Fibroblast of mammary gland (primary cell): Measurements from ENCODE around the gene SRSF10.
"Not testable (repeated sequence)": the region's sequence is repeated elsewhere in the genome, so short reads cannot be mapped to it uniquely, and the experiment has no call there.

Experiments used
- DNase-seq: peaks from one replicate; pipeline ENCODE4 v3.0.0-alpha.2; 2010; ENCODE audit warnings: low read depth
- H3K4me3 ChIP-seq: 2 replicates; pipeline ENCODE4 v1.5.1; 2011; ENCODE audit warnings: low read depth, mild to moderate bottlenecking, low read length, moderate library complexity; ENCODE audit not compliant: control insufficient read depth
- TF ChIP-seq, protein P1 (sequence below): conservative IDR thresholded peaks from 2 replicates; pipeline ENCODE4 v1.5.1; 2011; ENCODE audit warnings: low read depth, low read length, inconsistent platforms; ENCODE audit not compliant: control insufficient read depth, insufficient read depth

The SRSF10 gene

DNA sequence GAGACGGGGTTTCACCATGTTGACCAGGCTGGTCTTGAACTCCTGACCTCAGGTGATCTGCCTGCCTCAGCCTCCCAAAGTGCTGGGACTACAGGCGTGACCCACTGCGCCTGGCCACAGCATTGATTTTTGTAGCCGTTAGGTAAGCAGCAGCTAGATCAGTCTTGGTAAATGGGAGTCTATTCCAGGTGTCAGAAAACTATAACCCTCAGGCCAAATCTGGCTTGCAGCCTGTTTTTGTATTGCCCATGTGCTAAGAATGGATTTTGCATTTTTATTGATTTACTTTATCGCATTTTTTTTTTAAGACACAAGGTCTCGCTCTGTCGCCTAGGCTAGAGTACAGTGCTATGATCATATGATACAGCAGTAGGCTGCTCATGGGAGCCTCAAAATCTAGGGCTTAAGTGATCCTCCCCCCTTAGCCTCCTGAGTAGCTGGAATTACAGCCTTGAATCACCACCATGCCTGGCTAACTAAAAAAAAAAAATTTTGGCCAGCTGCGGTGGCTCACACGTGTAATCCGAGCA lies 16.6 kb upstream of the SRSF10 start:
- DNase-seq: no peak
- no peak overlapping the region for H3K4me3 ChIP-seq
- TF ChIP-seq, protein P1, sequence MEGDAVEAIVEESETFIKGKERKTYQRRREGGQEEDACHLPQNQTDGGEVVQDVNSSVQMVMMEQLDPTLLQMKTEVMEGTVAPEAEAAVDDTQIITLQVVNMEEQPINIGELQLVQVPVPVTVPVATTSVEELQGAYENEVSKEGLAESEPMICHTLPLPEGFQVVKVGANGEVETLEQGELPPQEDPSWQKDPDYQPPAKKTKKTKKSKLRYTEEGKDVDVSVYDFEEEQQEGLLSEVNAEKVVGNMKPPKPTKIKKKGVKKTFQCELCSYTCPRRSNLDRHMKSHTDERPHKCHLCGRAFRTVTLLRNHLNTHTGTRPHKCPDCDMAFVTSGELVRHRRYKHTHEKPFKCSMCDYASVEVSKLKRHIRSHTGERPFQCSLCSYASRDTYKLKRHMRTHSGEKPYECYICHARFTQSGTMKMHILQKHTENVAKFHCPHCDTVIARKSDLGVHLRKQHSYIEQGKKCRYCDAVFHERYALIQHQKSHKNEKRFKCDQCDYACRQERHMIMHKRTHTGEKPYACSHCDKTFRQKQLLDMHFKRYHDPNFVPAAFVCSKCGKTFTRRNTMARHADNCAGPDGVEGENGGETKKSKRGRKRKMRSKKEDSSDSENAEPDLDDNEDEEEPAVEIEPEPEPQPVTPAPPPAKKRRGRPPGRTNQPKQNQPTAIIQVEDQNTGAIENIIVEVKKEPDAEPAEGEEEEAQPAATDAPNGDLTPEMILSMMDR: no peak

DNA sequence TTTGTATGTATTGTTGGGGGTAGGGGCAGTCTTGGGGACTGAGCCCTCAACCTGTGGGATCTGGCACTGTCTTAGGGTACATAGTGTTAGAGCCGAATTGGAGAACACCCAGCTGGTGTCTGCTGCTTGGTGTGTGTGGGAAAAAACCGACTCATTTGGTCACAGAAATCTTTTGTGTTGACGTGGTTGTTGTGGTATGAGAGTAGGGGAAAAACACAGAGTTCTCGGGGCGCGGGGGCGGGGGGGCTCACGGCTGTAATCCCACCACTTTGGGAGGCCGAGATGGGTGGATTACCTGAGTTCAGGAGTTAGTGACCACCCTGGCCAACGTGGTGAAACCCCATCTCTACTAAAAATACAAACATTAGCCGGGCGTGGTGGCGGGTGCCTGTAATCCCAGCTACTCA lies 15.3 kb upstream of the SRSF10 start:
- TF ChIP-seq, protein P1: no peak
- no peak overlapping the region for H3K4me3 ChIP-seq
- peak; percentile 48 for DNase-seq

DNA sequence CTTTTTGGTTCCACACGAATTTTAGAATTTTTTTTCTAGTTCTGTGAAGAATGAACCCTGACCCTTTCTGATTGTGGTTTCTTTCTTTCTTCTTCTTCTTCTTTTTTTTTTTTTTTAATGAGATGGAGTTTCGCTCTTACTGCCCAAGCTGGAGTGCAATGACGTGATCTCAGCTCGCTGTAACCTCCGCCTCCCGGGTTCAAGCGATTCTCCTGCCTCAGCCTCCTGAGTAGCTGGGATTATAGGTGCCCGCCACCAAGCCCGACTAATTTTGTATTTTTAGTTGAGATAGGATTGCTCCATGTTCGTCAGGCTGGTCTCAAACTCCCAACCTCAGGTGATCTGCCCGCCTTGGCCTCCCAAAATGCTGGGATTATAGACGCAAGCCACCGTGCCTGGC lies 11.9 kb upstream of the SRSF10 start:
- H3K4me3 ChIP-seq, DNase-seq: not testable (repeated sequence)

DNA sequence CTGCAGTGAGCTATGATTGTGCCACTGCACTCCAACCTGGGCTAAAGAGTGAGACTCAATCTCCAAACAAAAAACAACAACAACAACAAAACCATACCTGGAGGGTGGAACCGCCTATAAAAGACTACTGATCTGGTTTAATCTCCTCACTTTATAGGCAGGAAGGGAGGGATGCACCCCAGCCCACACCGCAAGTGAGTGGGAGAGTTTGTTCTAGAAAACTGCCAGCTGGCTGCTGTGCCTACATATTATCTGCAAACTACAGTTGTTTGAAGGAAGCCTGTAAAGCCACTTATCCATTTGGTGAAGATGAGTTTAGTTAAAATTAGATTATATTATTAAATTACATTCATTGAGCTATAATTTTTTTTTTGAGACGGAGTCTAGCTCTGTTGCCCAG lies 9.1 kb upstream of the SRSF10 start:
- H3K4me3 ChIP-seq: no peak overlapping the region
- TF ChIP-seq, protein P1: no peak
- no peak for DNase-seq

DNA sequence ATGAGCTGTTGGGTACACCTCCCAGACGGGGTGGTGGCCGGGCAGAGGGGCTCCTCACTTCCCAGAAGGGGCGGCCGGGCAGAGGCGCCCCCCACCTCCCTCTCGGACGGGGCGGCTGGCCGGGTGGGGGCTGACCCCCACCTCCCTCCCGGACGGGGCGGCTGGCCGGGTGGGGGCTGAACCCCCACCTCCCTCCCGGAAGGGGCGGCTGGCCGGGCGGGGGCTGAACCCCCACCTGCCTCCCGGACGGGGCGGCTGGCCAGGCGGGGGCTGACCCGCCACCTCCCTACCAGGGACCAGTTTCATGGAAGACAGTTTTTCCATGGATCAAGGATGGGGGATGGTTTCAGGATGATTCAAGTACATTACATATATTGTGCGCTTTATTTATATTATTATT lies 6.9 kb upstream of the SRSF10 start:
- not testable (repeated sequence) for DNase-seq, H3K4me3 ChIP-seq

DNA sequence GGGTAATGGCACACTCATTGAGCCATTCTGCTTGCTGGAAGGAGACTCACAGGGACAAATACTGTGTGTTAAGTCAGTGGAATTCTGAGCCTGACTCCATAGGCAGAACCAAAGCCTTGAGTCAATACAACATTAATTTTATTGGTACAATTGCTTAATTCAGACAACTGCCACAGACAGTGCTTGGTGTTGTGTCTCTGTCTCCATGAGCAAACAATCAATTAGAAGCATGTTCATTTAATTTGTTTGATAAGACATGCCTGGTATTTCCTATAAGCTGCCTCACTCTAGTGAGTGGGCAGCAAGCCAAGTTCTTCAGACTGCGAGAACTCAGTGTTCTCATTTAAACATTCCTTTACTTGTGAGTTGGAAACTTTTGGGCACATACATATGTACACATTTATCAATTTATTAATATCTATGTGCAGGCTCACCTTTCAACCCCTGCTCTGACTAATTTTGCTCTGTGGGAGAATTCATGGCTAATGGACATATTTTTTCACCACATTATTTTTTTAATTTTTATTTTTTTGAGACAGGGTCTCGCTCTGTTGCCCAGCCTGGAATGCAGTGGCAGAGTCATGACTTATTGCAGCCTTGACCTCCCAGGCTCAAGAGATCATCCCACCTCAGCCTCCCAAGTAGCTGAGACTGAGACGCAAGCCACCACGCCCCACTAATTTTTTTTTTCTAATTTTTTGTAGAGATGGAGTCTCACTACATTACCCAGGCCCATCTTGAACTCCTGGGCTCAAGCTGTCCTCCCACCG lies 4.5 kb upstream of the SRSF10 start:
- peak; percentile 88 for DNase-seq

DNA sequence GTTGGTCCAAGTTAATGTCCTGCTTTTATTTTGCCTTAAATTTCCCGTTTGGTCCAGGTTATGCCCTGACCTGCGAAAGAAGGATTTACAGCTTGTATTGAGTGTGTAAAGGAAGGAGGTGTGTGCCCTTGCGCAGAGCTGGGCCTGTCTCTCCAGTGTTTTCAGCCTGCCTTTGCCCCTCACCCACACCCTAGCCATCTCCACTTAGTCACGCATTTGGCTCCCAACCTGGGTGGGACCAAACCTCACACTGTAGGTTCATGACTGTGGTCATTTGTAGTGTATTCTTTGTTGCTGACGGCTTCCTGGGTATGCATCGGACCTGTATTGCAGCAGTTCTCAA lies 572 bp upstream of the SRSF10 start:
- TF ChIP-seq, protein P1: no peak
- DNase-seq: peak; percentile 83
- peak overlapping the region; percentile 47 for H3K4me3 ChIP-seq

More for the DNA sequence above, 4.5 kb upstream of the SRSF10 start:
- TF ChIP-seq, protein P1: no peak
- no peak overlapping the region for H3K4me3 ChIP-seq
